ENCODE results near the gene RNF20.
"Not testable (repeated sequence)": the region's sequence is repeated elsewhere in the genome, so short reads cannot be mapped to it uniquely, and the experiment has no call there.

Gene RNF20

GRCh38 chr9:101530076-101530711, 3.5 kb upstream of the RNF20 start:
- in situ Hi-C loops (cut with MboI; ENCODE audit: low sequenced_read_pairs, unreplicated experiment), result no loop called here
- peak; percentile 79 for TF ChIP-seq CTCF (IDR thresholded peaks at IDR 0.05; ENCODE audit: borderline replicate concordance, control extremely low read depth, extremely low read depth, insufficient read depth, missing control alignments)
- peak; percentile 64 for DNase-seq (ENCODE audit: low spot score)

- DNase-seq (ENCODE audit: low spot score), result no peak
- no peak for TF ChIP-seq CTCF (IDR thresholded peaks at IDR 0.05; ENCODE audit: borderline replicate concordance, control extremely low read depth, extremely low read depth, insufficient read depth, missing control alignments)
- in situ Hi-C loops (cut with MboI; ENCODE audit: low sequenced_read_pairs, unreplicated experiment), result no loop called here
These were observed 2.7 kb downstream of the RNF20 start for GRCh38 chr9:101536351-101536750.

- in situ Hi-C loops (cut with MboI; ENCODE audit: low sequenced_read_pairs, unreplicated experiment), result no loop called here
- no peak for DNase-seq (ENCODE audit: low spot score)
- no peak for TF ChIP-seq CTCF (IDR thresholded peaks at IDR 0.05; ENCODE audit: borderline replicate concordance, control extremely low read depth, extremely low read depth, insufficient read depth, missing control alignments)
These were observed 3.3 kb downstream of the RNF20 start for GRCh38 chr9:101536938-101537337.

- no peak for DNase-seq (ENCODE audit: low spot score)
- in situ Hi-C loops (cut with MboI; ENCODE audit: low sequenced_read_pairs, unreplicated experiment), result no loop called here
- no peak for TF ChIP-seq CTCF (IDR thresholded peaks at IDR 0.05; ENCODE audit: borderline replicate concordance, control extremely low read depth, extremely low read depth, insufficient read depth, missing control alignments)
These were observed 6.4 kb downstream of the RNF20 start for GRCh38 chr9:101540069-101540468.

GRCh38 chr9:101543098-101543735, 9.6 kb downstream of the RNF20 start:
- no peak for TF ChIP-seq CTCF (IDR thresholded peaks at IDR 0.05; ENCODE audit: borderline replicate concordance, control extremely low read depth, extremely low read depth, insufficient read depth, missing control alignments)
- no peak for DNase-seq (ENCODE audit: low spot score)
- in situ Hi-C loops (cut with MboI; ENCODE audit: low sequenced_read_pairs, unreplicated experiment), result no loop called here

GRCh38 chr9:101549472-101550098, 15.9 kb downstream of the RNF20 start:
- DNase-seq (ENCODE audit: low spot score); in situ Hi-C loops (cut with MboI; ENCODE audit: low sequenced_read_pairs, unreplicated experiment): not testable (repeated sequence)

- DNase-seq (ENCODE audit: low spot score), result no peak
- in situ Hi-C loops (cut with MboI; ENCODE audit: low sequenced_read_pairs, unreplicated experiment), result no loop called here
- TF ChIP-seq CTCF (IDR thresholded peaks at IDR 0.05; ENCODE audit: borderline replicate concordance, control extremely low read depth, extremely low read depth, insufficient read depth, missing control alignments), result no peak
These were observed 28.1 kb downstream of the RNF20 start for GRCh38 chr9:101561740-101562139.
